H9 (cell line): ENCODE results near the gene KRT78. TPM values are rescaled to one million over a fixed set of nuclear protein-coding genes. Genes with fewer than 3 reads are reported as not detected.

Experiments
- DNase-seq: peaks from one replicate; pipeline ENCODE4 v3.0.0-alpha.2; 2017
- H2AFZ ChIP-seq: one replicate; pipeline ENCODE4 v1.6.1; 2013; ENCODE audit warnings: mild to moderate bottlenecking, low read length, control low read depth, moderate library complexity
- H2AK5ac ChIP-seq: 2 replicates; pipeline ENCODE4 v1.6.1; 2013; ENCODE audit warnings: low read length, control low read depth, mixed read lengths; ENCODE audit not compliant: insufficient read length
- H2BK120ac ChIP-seq: one replicate; pipeline ENCODE4 v1.6.1; 2013; ENCODE audit warnings: low read depth, mild to moderate bottlenecking, low read length, control low read depth, inconsistent platforms; ENCODE audit not compliant: poor library complexity, severe bottlenecking
- H2BK12ac ChIP-seq: 2 replicates; pipeline ENCODE4 v1.6.1; 2013; ENCODE audit warnings: low read length, control low read depth, mixed read lengths, low read depth; ENCODE audit not compliant: insufficient read length
- H2BK15ac ChIP-seq: 2 replicates; pipeline ENCODE4 v1.6.1; 2013; ENCODE audit warnings: low read depth, low read length, control low read depth
- H2BK20ac ChIP-seq: one replicate; pipeline ENCODE4 v1.6.1; 2013; ENCODE audit warnings: low read depth, mild to moderate bottlenecking, low read length, control low read depth, inconsistent platforms; ENCODE audit not compliant: poor library complexity, severe bottlenecking
- H2BK5ac ChIP-seq: 2 replicates; pipeline ENCODE4 v1.6.1; 2013; ENCODE audit warnings: low read length, control low read depth, mixed read lengths; ENCODE audit not compliant: insufficient read length
- H3K14ac ChIP-seq: 2 replicates; pipeline ENCODE4 v1.6.1; 2013; ENCODE audit warnings: low read length, control low read depth; ENCODE audit not compliant: insufficient read depth
- H3K18ac ChIP-seq: 2 replicates; pipeline ENCODE4 v1.6.1; 2013; ENCODE audit warnings: low read depth, mild to moderate bottlenecking, mixed read lengths, low read length, control low read depth; ENCODE audit not compliant: insufficient read length
- H3K23ac ChIP-seq: 2 replicates; pipeline ENCODE4 v1.6.1; 2013; ENCODE audit warnings: low read length, control low read depth, mixed read lengths, low read depth; ENCODE audit not compliant: insufficient read length
- H3K23me2 ChIP-seq: 2 replicates; pipeline ENCODE4 v1.6.1; 2013; ENCODE audit warnings: low read depth, mild to moderate bottlenecking, mixed read lengths, low read length, control low read depth; ENCODE audit not compliant: insufficient read length, poor library complexity, severe bottlenecking
- H3K27ac ChIP-seq: 2 replicates; pipeline ENCODE4 v1.5.1; 2013; ENCODE audit warnings: low read length, control low read depth, mixed read lengths, low read depth; ENCODE audit not compliant: insufficient read length
- H3K27me3 ChIP-seq: 2 replicates; pipeline ENCODE4 v1.6.1; 2013; ENCODE audit warnings: low read length, control low read depth, inconsistent platforms; ENCODE audit not compliant: insufficient read depth
- H3K4ac ChIP-seq: 2 replicates; pipeline ENCODE4 v1.6.1; 2013; ENCODE audit warnings: low read depth, mild to moderate bottlenecking, control low read depth, inconsistent platforms, low read length, moderate library complexity
- H3K4me1 ChIP-seq: 2 replicates; pipeline ENCODE4 v1.6.1; 2013; ENCODE audit warnings: low read length, control low read depth, inconsistent platforms; ENCODE audit not compliant: insufficient read depth
- H3K4me2 ChIP-seq: 2 replicates; pipeline ENCODE4 v1.6.1; 2013; ENCODE audit warnings: low read length, control low read depth, mixed read lengths; ENCODE audit not compliant: insufficient read length, insufficient read depth
- H3K56ac ChIP-seq: 2 replicates; pipeline ENCODE4 v1.6.1; 2013; ENCODE audit warnings: low read depth, mild to moderate bottlenecking, mixed read lengths, low read length, control low read depth; ENCODE audit not compliant: insufficient read length
- H3K79me1 ChIP-seq: 2 replicates; pipeline ENCODE4 v1.6.1; 2013; ENCODE audit warnings: low read depth, mild to moderate bottlenecking, moderate library complexity, low read length, control low read depth, inconsistent platforms; ENCODE audit not compliant: insufficient read depth, poor library complexity, severe bottlenecking
- H3K79me2 ChIP-seq: 2 replicates; pipeline ENCODE4 v1.6.1; 2013; ENCODE audit warnings: low read length, control low read depth, inconsistent platforms; ENCODE audit not compliant: insufficient read depth
- H3K9ac ChIP-seq: 2 replicates; pipeline ENCODE4 v1.6.1; 2013; ENCODE audit warnings: low read length, control low read depth, mixed read lengths; ENCODE audit not compliant: insufficient read length; ENCODE audit errors: extremely low read depth
- H3K9me3 ChIP-seq: one replicate; pipeline ENCODE4 v1.6.1; 2013; ENCODE audit warnings: low read depth, low read length, inconsistent platforms; ENCODE audit not compliant: control insufficient read depth
- H3T11ph ChIP-seq: one replicate; pipeline ENCODE4 v1.6.1; 2013; ENCODE audit warnings: mild to moderate bottlenecking, low read length, control low read depth, inconsistent platforms
- H4K20me1 ChIP-seq: one replicate; pipeline ENCODE4 v1.6.1; 2013; ENCODE audit not compliant: control insufficient read depth, insufficient read length, insufficient read depth
- H4K5ac ChIP-seq: 2 replicates; pipeline ENCODE4 v1.6.1; 2013; ENCODE audit warnings: low read depth, mild to moderate bottlenecking, mixed read lengths, low read length, control low read depth; ENCODE audit not compliant: insufficient read length
- H4K8ac ChIP-seq: replicated peaks from 2 replicates; pipeline ENCODE4 v1.6.1; 2013; ENCODE audit warnings: low read length, control low read depth, mixed read lengths, low read depth; ENCODE audit not compliant: insufficient read length
- H4K91ac ChIP-seq: 2 replicates; pipeline ENCODE4 v1.6.1; 2013; ENCODE audit warnings: low read depth, mild to moderate bottlenecking, moderate library complexity, mixed read lengths, low read length, control low read depth; ENCODE audit not compliant: insufficient read length
- H3K27ac Mint-ChIP-seq, 3 experiments: 2 replicates in 2 of 3; 3 replicates in 1 of 3; pipeline ENCODE4 v1.8.0; 2020 to 2021; ENCODE audit warnings: mixed read lengths in 3 of 3, mild to moderate bottlenecking in 1 of 3, moderate library complexity in 1 of 3
- H3K27me3 Mint-ChIP-seq: 2 replicates; pipeline ENCODE4 v1.8.0; 2021; ENCODE audit warnings: low read depth, mild to moderate bottlenecking, moderate library complexity, mixed read lengths
- H3K36me3 Mint-ChIP-seq, 3 experiments: 2 replicates in 2 of 3; 3 replicates in 1 of 3; pipeline ENCODE4 v1.8.0; 2020 to 2021; ENCODE audit warnings: low read depth in 3 of 3, mixed read lengths in 3 of 3; ENCODE audit not compliant: insufficient read depth in 1 of 3
- H3K4me1 Mint-ChIP-seq, 2 experiments: 2 replicates each; pipeline ENCODE4 v1.8.0; 2020; ENCODE audit warnings: mixed read lengths in 2 of 2
- H3K4me3 Mint-ChIP-seq, 2 experiments: 2 replicates in 1 of 2; 3 replicates in 1 of 2; pipeline ENCODE4 v1.8.0; 2020 to 2021; ENCODE audit warnings: mild to moderate bottlenecking in 2 of 2, mixed read lengths in 2 of 2, moderate library complexity in 1 of 2
- H3K9me3 Mint-ChIP-seq, 2 experiments: 2 replicates in 1 of 2; 3 replicates in 1 of 2; pipeline ENCODE4 v1.8.0; 2020; ENCODE audit warnings: mild to moderate bottlenecking in 2 of 2, mixed read lengths in 2 of 2, moderate library complexity in 1 of 2
- CTCF ChIP-seq: fragments of 200-600 bp; sonication (generic); conservative IDR thresholded peaks from 3 replicates; pipeline ENCODE4 v1.8.0; 2021; ENCODE audit warnings: antibody characterized with exemption, mild to moderate bottlenecking
- WGBS: extraction: QIAGEN DNeasy Blood & Tissue Kit; methylation state at CpG from one replicate; pipeline ENCODE4 v1.1.7; 2013; ENCODE audit warnings: missing lambda C conversion rate, low lambda C conversion rate, mixed read lengths; ENCODE audit not compliant: insufficient read length; ENCODE audit errors: extremely low coverage; 5-methylcytosine and 5-hydroxymethylcytosine counted together
- total RNA-seq: library from RNA; stranded (reverse); gene quantifications from 2 replicates; pipeline ENCODE4 v1.2.1, GENCODE V29; 2021

The KRT78 gene
- total RNA-seq, 1 experiment from 2014 or later = not detected

GRCh38 chr12:52836491-52837412, 12.0 kb downstream of the KRT78 start:
- Histone ChIP-seq H2BK20ac (no peak overlapping the region), H3K56ac (no peak overlapping the region), H2BK12ac (no peak overlapping the region), H3K4ac (no peak overlapping the region), H3K4me1 (no peaks in the 10 kb centered on the region), H3K23me2 (no peaks in the 10 kb centered on the region), H3T11ph (no peak overlapping the region), H4K91ac (no peak overlapping the region), H2BK120ac (no peak overlapping the region), H2AFZ (no peak overlapping the region), H3K23ac (no peak overlapping the region), H3K79me2 (no peaks in the 10 kb centered on the region), H2BK15ac (no peak overlapping the region), H3K79me1 (no peaks in the 10 kb centered on the region), H4K20me1 (no peaks in the 10 kb centered on the region), H4K5ac (no peak overlapping the region), H3K27ac (no peak overlapping the region), H3K9me3 (no peaks in the 10 kb centered on the region), H3K18ac (no peak overlapping the region), H3K14ac (no peak overlapping the region), H2BK5ac (no peak overlapping the region), H3K9ac (no peak overlapping the region), H3K4me2 (no peak overlapping the region), H3K27me3 (no peaks in the 10 kb centered on the region; the same call in 1 of the 2 replicates), H2AK5ac (no peak overlapping the region), H4K8ac (no peak overlapping the region)
- DNase-seq = peak; percentile 20
- WGBS = no CpG with 5 or more reads among the region's 9 CpGs
- no peak for TF ChIP-seq CTCF
- H3K27ac Mint-ChIP-seq = peak overlapping the region in 1 of 3 experiments; percentile 88; a peak in 2 of 7 replicates
- H3K4me1 Mint-ChIP-seq = no peaks in the 10 kb centered on the region; a peak in 1 of 4 replicates
- no peaks in the 10 kb centered on the region for H3K9me3 Mint-ChIP-seq
- H3K27me3 Mint-ChIP-seq = peaks cover 11% of the 10 kb centered on the region
- H3K4me3 Mint-ChIP-seq = no peak overlapping the region; a peak in 1 of 5 replicates
- no peaks in the 10 kb centered on the region for H3K36me3 Mint-ChIP-seq
